Measurements from ENCODE around the gene MTMR1. TPM values are rescaled to one million over a fixed set of nuclear protein-coding genes. Genes with fewer than 3 reads are reported as not detected.

Gene MTMR1
- total and polyA plus RNA-seq, 9 of the 15 experiments (the other 6 are each of a cell fraction or from before 2014, with no cell fraction given), result 0.96 to 35.4 (median 22.4) TPM

DNA sequence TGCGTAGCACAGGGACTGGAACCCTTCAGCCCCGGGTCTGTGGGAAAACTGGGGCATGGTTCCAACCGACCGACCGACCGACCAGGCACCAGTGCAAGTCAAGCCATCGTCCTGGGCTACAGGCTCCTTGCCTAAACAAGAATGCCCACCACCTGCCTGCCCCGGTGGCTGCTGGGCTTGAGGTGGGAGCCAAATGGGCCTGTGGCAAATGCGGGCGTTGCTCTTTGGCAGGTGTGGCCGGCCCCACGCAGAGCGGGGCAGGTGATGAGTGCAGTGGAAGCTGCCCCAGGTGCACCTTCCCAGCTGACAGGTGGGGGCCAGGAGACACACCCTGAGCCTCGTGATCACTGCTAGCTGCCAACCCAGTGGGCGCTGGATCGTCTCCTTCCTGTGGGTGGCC is 77.9 kb downstream of the MTMR1 start:
- Histone ChIP-seq H3K36me3 (ENCODE audit: control insufficient read depth, insufficient read depth, low read length) (no peaks in the 10 kb centered on the region), H2AFZ (ENCODE audit: low read depth, low read length) (no peak overlapping the region), H3K27ac (ENCODE audit: extremely low read depth, low read depth, low read length) (no peak overlapping the region), H3K27me3 (ENCODE audit: control insufficient read depth in 2 of 2, insufficient read depth in 2 of 2, low read length in 2 of 2) (no peaks in the 10 kb centered on the region), H3K9me3 (replicated peaks; ENCODE audit: control insufficient read depth, insufficient read depth, low read depth, low read length) (no peaks in the 10 kb centered on the region), H3K9ac (ENCODE audit: insufficient read depth in 1 of 2, low read depth in 2 of 2, low read length in 2 of 2) (no peak overlapping the region), H4K20me1 (replicated peaks; ENCODE audit: control insufficient read depth, insufficient read depth, low read length) (no peaks in the 10 kb centered on the region), H3K9me1 (ENCODE audit: control insufficient read depth, insufficient read depth, low read length) (no peaks in the 10 kb centered on the region), H3K79me2 (ENCODE audit: control insufficient read depth, insufficient read depth, low read length) (no peaks in the 10 kb centered on the region), H3K4me3 (no peak overlapping the region), H3K4me2 (ENCODE audit: insufficient read depth, low read length) (no peak overlapping the region), H3K4me1 (replicated peaks in 1 of 2; ENCODE audit: control insufficient read depth in 2 of 2, insufficient read depth in 2 of 2, low read length in 2 of 2) (peaks cover 16 to 22% of the 10 kb centered on the region in 2 experiments; a peak in 4 of 5 replicates)
- WGBS (ENCODE audit: insufficient coverage, low coverage, missing lambda C conversion rate), result 45% methylated on average over 13 of the region's 16 CpGs
- FAIRE-seq (no peak), DNase-seq (ENCODE audit: extremely low read depth in 1 of 4, low spot score in 3 of 4) (no peak), ATAC-seq (no peak)
- TF ChIP-seq JUND (IDR thresholded peaks at IDR 0.05; ENCODE audit: borderline replicate concordance, low read depth, low read length) (no peak), JUND (tag; IDR thresholded peaks at IDR 0.05; ENCODE audit: borderline replicate concordance, low read depth, low read length) (no peak), ZNF431 (CRISPR knock-in tag; IDR thresholded peaks at IDR 0.05) (no peak), ZNF445 (CRISPR knock-in tag; IDR thresholded peaks at IDR 0.05; ENCODE audit: low read depth) (no peak), SLC30A9 (CRISPR knock-in tag; IDR thresholded peaks at IDR 0.05) (no peak), NFE2 (IDR thresholded peaks at IDR 0.05; ENCODE audit: low read depth) (no peak), RBM15 (IDR thresholded peaks at IDR 0.05; ENCODE audit: insufficient read depth, low read length) (no peak), LARP7 (IDR thresholded peaks at IDR 0.05) (no peak), ZNF239 (CRISPR knock-in tag; IDR thresholded peaks at IDR 0.05) (no peak), GATAD2A (IDR thresholded peaks at IDR 0.05) (no peak), HNRNPL (IDR thresholded peaks at IDR 0.05; ENCODE audit: low read depth, low read length) (no peak), MCM7 (IDR thresholded peaks at IDR 0.05) (no peak), DACH1 (IDR thresholded peaks at IDR 0.05; ENCODE audit: partially characterized antibody) (no peak), SPI1 (IDR thresholded peaks at IDR 0.05; ENCODE audit: borderline replicate concordance, low read depth, low read length) (no peak)
- TF ChIP-seq, protein P1, sequence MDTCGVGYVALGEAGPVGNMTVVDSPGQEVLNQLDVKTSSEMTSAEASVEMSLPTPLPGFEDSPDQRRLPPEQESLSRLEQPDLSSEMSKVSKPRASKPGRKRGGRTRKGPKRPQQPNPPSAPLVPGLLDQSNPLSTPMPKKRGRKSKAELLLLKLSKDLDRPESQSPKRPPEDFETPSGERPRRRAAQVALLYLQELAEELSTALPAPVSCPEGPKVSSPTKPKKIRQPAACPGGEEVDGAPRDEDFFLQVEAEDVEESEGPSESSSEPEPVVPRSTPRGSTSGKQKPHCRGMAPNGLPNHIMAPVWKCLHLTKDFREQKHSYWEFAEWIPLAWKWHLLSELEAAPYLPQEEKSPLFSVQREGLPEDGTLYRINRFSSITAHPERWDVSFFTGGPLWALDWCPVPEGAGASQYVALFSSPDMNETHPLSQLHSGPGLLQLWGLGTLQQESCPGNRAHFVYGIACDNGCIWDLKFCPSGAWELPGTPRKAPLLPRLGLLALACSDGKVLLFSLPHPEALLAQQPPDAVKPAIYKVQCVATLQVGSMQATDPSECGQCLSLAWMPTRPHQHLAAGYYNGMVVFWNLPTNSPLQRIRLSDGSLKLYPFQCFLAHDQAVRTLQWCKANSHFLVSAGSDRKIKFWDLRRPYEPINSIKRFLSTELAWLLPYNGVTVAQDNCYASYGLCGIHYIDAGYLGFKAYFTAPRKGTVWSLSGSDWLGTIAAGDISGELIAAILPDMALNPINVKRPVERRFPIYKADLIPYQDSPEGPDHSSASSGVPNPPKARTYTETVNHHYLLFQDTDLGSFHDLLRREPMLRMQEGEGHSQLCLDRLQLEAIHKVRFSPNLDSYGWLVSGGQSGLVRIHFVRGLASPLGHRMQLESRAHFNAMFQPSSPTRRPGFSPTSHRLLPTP (IDR thresholded peaks at IDR 0.05; ENCODE audit: borderline replicate concordance, extremely low read depth, insufficient read length), result no peak
- TF ChIP-seq, protein P2, sequence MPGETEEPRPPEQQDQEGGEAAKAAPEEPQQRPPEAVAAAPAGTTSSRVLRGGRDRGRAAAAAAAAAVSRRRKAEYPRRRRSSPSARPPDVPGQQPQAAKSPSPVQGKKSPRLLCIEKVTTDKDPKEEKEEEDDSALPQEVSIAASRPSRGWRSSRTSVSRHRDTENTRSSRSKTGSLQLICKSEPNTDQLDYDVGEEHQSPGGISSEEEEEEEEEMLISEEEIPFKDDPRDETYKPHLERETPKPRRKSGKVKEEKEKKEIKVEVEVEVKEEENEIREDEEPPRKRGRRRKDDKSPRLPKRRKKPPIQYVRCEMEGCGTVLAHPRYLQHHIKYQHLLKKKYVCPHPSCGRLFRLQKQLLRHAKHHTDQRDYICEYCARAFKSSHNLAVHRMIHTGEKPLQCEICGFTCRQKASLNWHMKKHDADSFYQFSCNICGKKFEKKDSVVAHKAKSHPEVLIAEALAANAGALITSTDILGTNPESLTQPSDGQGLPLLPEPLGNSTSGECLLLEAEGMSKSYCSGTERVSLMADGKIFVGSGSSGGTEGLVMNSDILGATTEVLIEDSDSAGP (CRISPR knock-in tag; IDR thresholded peaks at IDR 0.05), result no peak
- in situ Hi-C loops (cut with MboI) (loop anchor here (10.0 to 25.0 kb wide), 2 partner anchors 314 to 916 kb away; partner anchors contain the start of gene PRRG3), intact Hi-C loops (cut with micrococcal nuclease) (loop anchor here (10.0 kb wide), 1 partner anchor 914 kb away; no protein-coding TSS in a partner anchor)
- CTCF ChIA-PET (ENCODE audit: low intra/inter-chr PET ratio), result no interaction called here
- POLR2A ChIA-PET, result no interaction called here
- no TSS peak for BruUV-seq (replicated peaks)
